AG09319 (cell line): ENCODE results near the gene OR2V1.
"Not testable (repeated sequence)": the region's sequence is repeated elsewhere in the genome, so short reads cannot be mapped to it uniquely, and the experiment has no call there.

Experiments used
- DNase-seq: peaks from one replicate; pipeline ENCODE4 v3.0.0-alpha.2; 2010; ENCODE audit warnings: low read depth; ENCODE audit errors: extremely low read depth
- TF ChIP-seq, protein P1 (sequence below): IDR thresholded peaks from 2 replicates; pipeline ENCODE4 v1.5.1; 2011; ENCODE audit warnings: low read depth, mild to moderate bottlenecking, inconsistent platforms, low read length, moderate library complexity

OR2V1 gene, protein sequence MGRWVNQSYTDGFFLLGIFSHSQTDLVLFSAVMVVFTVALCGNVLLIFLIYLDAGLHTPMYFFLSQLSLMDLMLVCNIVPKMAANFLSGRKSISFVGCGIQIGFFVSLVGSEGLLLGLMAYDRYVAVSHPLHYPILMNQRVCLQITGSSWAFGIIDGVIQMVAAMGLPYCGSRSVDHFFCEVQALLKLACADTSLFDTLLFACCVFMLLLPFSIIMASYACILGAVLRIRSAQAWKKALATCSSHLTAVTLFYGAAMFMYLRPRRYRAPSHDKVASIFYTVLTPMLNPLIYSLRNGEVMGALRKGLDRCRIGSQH

DNA sequence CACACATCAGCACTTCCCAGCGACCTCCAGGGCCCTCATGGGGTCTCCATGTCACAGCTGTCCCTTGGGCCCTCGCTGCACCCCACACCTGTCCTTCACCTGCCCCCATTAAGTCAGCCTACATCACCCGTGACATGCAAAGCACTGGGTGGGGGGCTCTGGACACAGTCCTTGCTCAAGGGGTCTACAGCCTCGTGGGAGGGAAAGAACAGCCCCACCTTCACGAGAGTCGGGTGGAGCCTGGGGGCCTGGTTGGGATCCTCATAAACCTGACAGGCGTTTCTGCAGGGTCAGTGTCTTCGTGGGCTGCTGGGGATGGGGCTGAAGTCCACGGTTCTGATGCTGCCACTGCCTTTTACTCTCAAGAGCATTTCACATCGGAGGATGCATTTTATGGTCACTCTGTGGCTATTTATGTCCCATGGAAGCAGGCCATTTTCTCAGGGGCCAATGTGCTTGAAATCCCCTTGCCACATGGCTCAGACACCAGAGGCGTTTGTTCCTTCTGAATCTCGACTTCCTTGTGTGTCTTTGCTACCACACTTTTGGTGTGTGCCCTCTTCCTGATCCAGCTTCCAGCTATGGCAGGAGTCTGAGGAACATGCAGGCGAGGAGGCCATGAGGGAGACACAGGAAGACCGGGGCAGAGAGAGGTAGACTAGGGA is at the start of gene OR2V1:
OR2V1 (minus strand) TSS at position 338 of the 665 bp plus-strand sequence. CDS start 5,865 bp downstream, outside the sequence.
- DNase-seq = no peak
- TF ChIP-seq, protein P1, sequence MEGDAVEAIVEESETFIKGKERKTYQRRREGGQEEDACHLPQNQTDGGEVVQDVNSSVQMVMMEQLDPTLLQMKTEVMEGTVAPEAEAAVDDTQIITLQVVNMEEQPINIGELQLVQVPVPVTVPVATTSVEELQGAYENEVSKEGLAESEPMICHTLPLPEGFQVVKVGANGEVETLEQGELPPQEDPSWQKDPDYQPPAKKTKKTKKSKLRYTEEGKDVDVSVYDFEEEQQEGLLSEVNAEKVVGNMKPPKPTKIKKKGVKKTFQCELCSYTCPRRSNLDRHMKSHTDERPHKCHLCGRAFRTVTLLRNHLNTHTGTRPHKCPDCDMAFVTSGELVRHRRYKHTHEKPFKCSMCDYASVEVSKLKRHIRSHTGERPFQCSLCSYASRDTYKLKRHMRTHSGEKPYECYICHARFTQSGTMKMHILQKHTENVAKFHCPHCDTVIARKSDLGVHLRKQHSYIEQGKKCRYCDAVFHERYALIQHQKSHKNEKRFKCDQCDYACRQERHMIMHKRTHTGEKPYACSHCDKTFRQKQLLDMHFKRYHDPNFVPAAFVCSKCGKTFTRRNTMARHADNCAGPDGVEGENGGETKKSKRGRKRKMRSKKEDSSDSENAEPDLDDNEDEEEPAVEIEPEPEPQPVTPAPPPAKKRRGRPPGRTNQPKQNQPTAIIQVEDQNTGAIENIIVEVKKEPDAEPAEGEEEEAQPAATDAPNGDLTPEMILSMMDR = no peak

DNA sequence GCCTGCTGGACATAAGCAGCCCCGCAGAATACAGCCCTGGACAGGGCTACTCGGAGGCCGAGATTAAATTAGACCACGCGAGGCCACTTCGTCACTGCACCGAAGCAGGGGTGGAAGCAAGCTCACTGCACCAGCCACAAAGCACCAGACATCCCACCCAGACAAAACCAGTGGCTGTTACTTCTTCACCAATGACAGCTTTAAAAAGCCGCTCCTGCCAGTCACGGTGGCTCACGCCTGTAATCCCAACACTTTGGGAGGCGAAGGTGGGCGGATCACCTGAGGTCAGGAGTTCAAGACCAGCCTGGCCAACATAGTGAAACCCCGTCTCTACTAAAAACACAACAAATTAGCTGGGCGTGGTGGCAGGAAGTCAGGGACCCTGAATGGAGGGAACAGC is 46.6 kb upstream of the OR2V1 start:
- not testable (repeated sequence) for DNase-seq

DNA sequence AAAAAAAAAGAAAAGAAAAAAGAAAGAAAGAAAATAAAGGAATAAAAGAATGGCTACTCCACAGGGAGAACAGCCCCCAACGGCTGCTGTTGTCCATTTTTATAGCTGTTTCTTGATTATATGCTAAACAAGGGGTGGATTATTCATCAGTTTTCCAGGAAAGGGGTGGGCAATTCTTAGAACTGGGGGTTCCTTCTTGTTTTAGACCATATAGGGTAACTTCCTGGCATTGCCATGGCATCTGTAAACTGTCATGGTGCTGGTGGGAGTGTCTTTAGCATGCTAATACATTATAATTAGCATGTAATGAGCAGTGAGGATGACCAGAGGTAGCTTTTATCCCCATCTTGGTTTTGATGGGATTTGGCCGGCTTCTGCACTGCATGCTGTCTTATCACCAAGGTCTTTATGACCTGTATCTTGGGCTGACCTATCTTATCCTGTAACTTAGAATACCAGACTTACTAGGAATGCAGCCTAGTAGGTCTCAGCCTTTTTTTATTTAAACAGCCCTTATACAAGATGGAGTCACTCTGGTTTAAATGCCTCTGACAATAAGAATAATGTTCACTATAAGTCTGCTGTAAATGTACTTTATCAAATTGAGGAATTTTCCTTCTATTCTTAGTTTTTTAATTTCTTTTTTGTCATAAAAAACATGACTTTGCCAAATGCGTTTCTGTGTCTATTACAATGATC is 45.4 kb upstream of the OR2V1 start:
- TF ChIP-seq, protein P1 = no peak
- no peak for DNase-seq

DNA sequence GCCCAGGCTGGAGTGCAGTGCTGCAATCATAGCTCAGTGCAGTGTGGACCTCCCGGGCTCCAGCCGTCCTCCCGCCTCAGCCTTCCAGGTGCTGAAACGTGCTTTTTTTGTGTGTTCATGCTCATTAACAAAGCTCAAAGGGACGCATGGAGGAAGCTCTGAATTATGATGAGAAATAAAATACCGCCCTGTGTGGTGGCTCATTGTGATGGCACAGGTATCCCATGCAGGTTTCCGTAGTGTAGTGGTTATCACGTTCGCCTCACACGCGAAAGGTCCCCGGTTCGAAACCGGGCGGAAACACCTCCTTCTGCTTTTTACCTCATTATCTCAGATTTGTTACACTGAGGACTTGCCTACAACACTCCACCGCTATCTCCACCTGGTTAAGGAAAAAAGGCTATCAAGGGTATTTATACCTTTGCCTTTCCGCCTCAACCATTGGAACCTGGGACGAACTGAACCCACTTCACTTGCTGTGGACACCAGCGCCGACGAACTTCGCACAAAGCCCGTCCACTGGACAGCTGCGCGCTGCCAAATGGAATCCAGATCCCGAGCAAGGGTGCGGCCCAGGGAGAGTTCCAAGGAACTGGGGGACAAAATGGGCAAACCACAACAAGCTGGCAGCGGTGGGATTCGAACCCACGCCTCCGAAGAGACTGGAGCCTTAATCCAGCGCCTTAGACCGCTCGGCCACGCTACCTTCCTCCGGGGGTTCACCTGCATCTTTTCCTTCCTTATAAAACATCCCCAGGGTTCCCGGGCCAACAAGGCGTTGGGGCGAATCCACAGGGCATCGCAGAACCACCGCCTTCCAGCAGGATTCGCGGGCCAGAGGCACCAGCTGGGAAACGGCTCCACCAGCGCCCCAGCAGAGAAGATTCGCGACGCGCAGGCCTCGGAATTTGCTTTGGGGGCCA is 42.7 kb upstream of the OR2V1 start:
- TF ChIP-seq, protein P1 = no peak
- DNase-seq = no peak

DNA sequence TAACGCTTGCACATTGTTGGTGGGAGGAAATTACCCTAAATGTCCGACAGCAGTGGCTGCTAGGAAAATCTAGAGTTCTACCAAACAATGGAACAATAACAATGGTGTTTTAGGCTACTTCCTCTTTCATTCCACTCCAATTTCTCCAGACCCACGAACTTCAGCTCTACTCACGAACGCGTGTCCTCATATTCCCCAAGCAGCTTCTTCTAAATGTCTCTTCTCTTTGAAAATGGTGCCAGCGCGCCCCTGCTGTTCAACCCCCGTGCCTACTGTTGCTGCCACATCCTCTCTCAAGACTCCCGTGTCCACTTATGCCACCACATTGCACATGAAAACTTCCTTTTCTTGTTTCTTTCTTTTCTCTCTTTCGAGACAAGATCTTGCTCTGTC is 42.1 kb upstream of the OR2V1 start:
- TF ChIP-seq, protein P1 = no peak
- DNase-seq = no peak

DNA sequence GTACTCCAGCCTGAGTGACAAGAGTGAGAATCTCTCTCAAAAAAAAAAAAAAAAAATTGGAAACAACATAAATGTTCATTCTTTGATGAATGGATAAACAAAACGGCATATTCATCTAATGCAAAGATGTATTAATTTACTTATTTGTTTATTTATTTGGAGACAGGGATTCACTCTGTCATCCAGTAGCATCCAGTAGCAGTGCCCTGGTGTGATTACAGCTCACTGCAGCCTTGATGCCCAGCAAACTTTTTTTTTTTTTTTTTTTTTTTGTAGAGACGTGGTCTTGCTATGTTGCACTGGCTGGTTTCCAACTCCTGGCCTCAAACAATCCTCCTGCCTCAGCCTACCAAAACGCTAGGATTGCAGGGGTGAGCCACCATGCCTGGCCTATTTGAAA is 40.8 kb upstream of the OR2V1 start:
- no peak for DNase-seq
- TF ChIP-seq, protein P1 = no peak

DNA sequence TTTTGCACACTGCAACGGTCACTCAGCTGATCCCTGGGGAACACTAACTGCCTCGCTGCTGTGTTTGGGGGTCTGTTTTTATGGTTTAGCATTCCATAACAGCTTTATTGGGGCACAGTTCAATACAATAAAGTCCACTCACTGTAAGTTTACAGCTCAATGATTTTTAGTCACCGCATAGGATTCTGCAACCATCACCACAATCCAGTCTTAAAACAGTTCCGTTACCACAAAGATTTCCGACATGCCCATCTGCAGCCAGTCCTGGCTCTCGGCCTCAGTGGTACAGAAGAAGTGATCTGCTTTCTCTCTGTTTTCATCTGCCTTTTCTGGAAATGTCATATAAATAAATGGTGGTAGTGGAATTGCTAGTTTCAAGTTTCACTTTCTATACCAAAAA is 40.0 kb upstream of the OR2V1 start:
- DNase-seq = no peak
- TF ChIP-seq, protein P1 = no peak
